Lung (tissue), 12 donors: ENCODE results near the gene FCER2. TPM values are rescaled to one million over a fixed set of nuclear protein-coding genes. Genes with fewer than 3 reads are reported as not detected.

Experiments
- ATAC-seq: fragments of 200-7000 bp; cut with Tn5 transposase; one replicate; pipeline ENCODE4 v1.9.1; 2020; ENCODE audit warnings: moderate number of reproducible peaks; ENCODE audit not compliant: insufficient read depth, low FRiP score
- DNase-seq, 3 donors: peaks; one replicate each; pipeline ENCODE4 v3.0.0-alpha.2; 2013 to 2017
- H3K27ac ChIP-seq, 2 donors: one replicate each; pipeline ENCODE4 v1.5.1; 2013; ENCODE audit warnings: mild to moderate bottlenecking in 2 of 2, moderate library complexity in 2 of 2, control low read depth in 1 of 2, inconsistent platforms in 1 of 2, low read depth in 1 of 2, low read length in 1 of 2
- H3K27me3 ChIP-seq, 3 donors: one replicate each; pipeline ENCODE4 v1.5.1; 2013; ENCODE audit warnings: low read length in 2 of 3; ENCODE audit not compliant: control insufficient read depth in 3 of 3, insufficient read depth in 3 of 3
- H3K36me3 ChIP-seq, 4 donors: one replicate each; pipeline ENCODE4 v1.5.1; 2013; ENCODE audit warnings: low read length in 4 of 4, mild to moderate bottlenecking in 1 of 4, moderate library complexity in 1 of 4; ENCODE audit not compliant: control insufficient read depth in 4 of 4, insufficient read depth in 4 of 4
- H3K4me1 ChIP-seq, 5 donors: one replicate each; pipeline ENCODE4 v1.5.1; 2013; ENCODE audit warnings: low read length in 5 of 5, mild to moderate bottlenecking in 2 of 5, moderate library complexity in 1 of 5; ENCODE audit not compliant: control insufficient read depth in 5 of 5, insufficient read depth in 5 of 5
- H3K4me3 ChIP-seq: one replicate; pipeline ENCODE4 v1.5.1; 2013; ENCODE audit warnings: mild to moderate bottlenecking, control low read depth, moderate library complexity
- H3K9ac ChIP-seq, 2 donors: one replicate each; pipeline ENCODE4 v1.5.1; 2013; ENCODE audit warnings: low read length in 2 of 2, control low read depth in 1 of 2; ENCODE audit not compliant: insufficient read depth in 1 of 2
- H3K9me3 ChIP-seq, 4 donors: one replicate each; pipeline ENCODE4 v1.5.1; 2013; ENCODE audit warnings: low read length in 3 of 4, mild to moderate bottlenecking in 1 of 4, moderate library complexity in 1 of 4; ENCODE audit not compliant: control insufficient read depth in 4 of 4, insufficient read depth in 3 of 4
- WGBS, 2 donors: extraction: QIAGEN DNeasy Blood & Tissue Kit; methylation state at CpG; one replicate each; pipeline ENCODE4 v1.1.7; 2013; 5-methylcytosine and 5-hydroxymethylcytosine counted together
- polyA plus RNA-seq, 2 donors: library from polyadenylated mRNA; stranded (reverse); fragments of 200-250 nt; gene quantifications; one replicate each; pipeline ENCODE4 v1.2.1, GENCODE V29; 2013
- total RNA-seq, 2 donors: library from RNA; depleted of rRNA in 1 of 2; stranded (reverse); fragments of >200 nt in 1 of 2; gene quantifications; one replicate each; pipeline ENCODE4 v1.2.1, GENCODE V29; 2014 to 2021
- TF ChIP-seq, protein P1 (sequence below): IDR thresholded peaks from 2 replicates; pipeline ENCODE4 v1.5.1; 2012; ENCODE audit warnings: mild to moderate bottlenecking; ENCODE audit errors: control extremely low read depth, extremely low read depth
- donor health status: control.
- donor health status: control.
- donor health status: Bipolar disorder and iron deficiency.
- donor health status: healthy.
- donor health status: DM: yes; HTN: yes; CAD: no.

Gene FCER2
- total and polyA plus RNA-seq, 4 donors: 0.37 to 1.2 (median 0.45) TPM

DNA sequence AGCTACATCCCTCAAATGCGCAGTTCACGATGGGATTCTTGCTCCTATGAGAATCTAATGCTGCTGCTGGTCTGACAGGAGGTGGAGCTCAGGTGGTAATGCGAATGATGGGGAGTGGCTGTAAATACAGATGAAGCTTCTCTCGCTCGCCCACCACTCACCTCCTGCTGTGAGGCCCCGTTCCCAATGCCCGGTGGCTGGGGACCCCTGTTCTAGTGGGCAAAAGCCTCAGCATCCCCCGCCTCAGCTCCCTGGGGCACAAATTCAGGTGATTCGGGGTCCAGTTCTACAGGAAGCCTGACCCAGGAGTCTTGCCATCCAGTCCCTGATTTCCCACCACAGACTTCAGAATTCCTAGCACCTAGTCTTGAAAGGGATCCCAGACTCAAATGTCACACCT lies 29.4 kb downstream of the FCER2 start:
- 55 to 57% methylated on average over 9 of the region's 9 CpGs for WGBS, 2 donors
- H3K36me3 ChIP-seq: no peaks in the 10 kb centered on the region
- no peak overlapping the region for H3K4me3 ChIP-seq
- ATAC-seq (no peak), DNase-seq (no peak)
- H3K9me3 ChIP-seq: peaks cover 0 to 2% (median 0%) of the 10 kb centered on the region in 4 donors
- peaks cover 10 to 30% (median 11%) of the 10 kb centered on the region in 3 donors for H3K27me3 ChIP-seq
- H3K27ac ChIP-seq: no peak overlapping the region
- TF ChIP-seq, protein P1, sequence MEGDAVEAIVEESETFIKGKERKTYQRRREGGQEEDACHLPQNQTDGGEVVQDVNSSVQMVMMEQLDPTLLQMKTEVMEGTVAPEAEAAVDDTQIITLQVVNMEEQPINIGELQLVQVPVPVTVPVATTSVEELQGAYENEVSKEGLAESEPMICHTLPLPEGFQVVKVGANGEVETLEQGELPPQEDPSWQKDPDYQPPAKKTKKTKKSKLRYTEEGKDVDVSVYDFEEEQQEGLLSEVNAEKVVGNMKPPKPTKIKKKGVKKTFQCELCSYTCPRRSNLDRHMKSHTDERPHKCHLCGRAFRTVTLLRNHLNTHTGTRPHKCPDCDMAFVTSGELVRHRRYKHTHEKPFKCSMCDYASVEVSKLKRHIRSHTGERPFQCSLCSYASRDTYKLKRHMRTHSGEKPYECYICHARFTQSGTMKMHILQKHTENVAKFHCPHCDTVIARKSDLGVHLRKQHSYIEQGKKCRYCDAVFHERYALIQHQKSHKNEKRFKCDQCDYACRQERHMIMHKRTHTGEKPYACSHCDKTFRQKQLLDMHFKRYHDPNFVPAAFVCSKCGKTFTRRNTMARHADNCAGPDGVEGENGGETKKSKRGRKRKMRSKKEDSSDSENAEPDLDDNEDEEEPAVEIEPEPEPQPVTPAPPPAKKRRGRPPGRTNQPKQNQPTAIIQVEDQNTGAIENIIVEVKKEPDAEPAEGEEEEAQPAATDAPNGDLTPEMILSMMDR: no peak
- peaks cover 0 to 4% (median 0%) of the 10 kb centered on the region in 5 donors for H3K4me1 ChIP-seq
- H3K9ac ChIP-seq: no peak overlapping the region

DNA sequence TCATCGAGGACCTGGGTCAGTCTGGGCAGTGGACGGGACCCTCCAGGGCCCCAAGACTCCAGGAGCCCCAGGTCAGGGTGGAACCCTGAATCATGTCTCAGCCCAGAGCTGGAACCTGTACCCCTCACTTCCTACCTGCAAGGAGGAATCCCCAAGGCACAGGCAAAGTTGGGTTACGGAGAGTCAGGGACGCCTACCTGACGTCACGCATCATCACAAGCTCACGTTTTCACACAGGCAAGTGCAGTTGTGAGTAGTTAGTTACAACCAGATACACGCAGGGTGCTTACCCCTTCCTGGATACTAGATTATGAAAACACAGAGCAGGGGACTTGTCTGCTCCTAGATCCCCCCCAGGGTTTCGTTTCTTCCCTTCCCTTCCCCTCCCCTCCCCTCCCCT lies 31.1 kb downstream of the FCER2 start:
- H3K9ac ChIP-seq: no peak overlapping the region
- WGBS, 2 donors: 33 to 56% methylated on average over 9 of the region's 9 CpGs
- no peak overlapping the region for H3K27ac ChIP-seq
- peaks cover 9 to 24% (median 10%) of the 10 kb centered on the region in 3 donors for H3K27me3 ChIP-seq
- TF ChIP-seq, protein P1: no peak
- DNase-seq (no peak), ATAC-seq (no peak)
- H3K36me3 ChIP-seq: no peaks in the 10 kb centered on the region
- peaks cover 0 to 4% (median 0%) of the 10 kb centered on the region in 5 donors for H3K4me1 ChIP-seq
- no peak overlapping the region for H3K4me3 ChIP-seq
- peaks cover 0 to 2% (median 0%) of the 10 kb centered on the region in 4 donors for H3K9me3 ChIP-seq

DNA sequence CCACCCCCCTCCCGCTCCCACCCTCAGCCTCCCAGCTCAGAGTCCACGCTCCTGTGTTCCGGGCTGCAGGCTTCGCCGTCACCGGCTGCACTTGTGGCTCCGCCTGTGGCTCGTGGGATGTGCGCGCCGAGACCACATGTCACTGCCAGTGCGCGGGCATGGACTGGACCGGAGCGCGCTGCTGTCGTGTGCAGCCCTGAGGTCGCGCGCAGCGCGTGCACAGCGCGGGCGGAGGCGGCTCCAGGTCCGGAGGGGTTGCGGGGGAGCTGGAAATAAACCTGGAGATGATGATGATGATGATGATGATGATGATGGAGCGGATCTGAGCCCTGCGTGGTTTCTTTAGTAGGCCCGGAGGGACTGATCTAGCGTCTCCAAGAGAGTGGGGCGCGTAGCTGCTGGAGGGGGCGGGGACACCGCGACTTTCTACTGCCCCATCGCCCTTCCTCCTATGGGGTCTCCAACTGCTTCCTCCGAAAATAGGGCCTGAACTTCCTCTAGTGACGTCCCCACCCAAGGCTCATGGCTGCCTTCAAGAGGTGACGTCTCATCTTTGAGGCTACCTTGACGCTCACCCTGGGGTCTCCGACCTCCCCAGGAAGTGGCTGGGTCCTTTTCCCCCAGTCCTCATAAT lies 31.7 kb downstream of the FCER2 start:
- Histone ChIP-seq H3K27me3 (peaks cover 9 to 24% (median 10%) of the 10 kb centered on the region in 3 donors), H3K9me3 (peaks cover 0 to 2% (median 0%) of the 10 kb centered on the region in 4 donors), H3K36me3 (no peaks in the 10 kb centered on the region), H3K4me1 (peaks cover 0 to 4% (median 0%) of the 10 kb centered on the region in 5 donors), H3K9ac (no peak overlapping the region), H3K4me3 (no peak overlapping the region), H3K27ac (no peak overlapping the region)
- DNase-seq: peak in 1 of 3 donors; percentile 47
- no peak for ATAC-seq
- TF ChIP-seq, protein P1: no peak
- 2 to 3% methylated on average over 42 to 43 of the region's 43 CpGs for WGBS, 2 donors
